CD4-positive, alpha-beta T cell treated with Interleukin-2 at 100 ng/mL for 4 hours (primary cell): ENCODE measurements around the gene CCR3.
A peak's percentile ranks its signal among the peaks of the same experiment; 100 is the strongest.

Experiments used
- DNase-seq: peaks from one replicate; pipeline ENCODE4 v3.0.0-alpha.2; 2020; ENCODE audit warnings: low spot score

CCR3 gene

DNA sequence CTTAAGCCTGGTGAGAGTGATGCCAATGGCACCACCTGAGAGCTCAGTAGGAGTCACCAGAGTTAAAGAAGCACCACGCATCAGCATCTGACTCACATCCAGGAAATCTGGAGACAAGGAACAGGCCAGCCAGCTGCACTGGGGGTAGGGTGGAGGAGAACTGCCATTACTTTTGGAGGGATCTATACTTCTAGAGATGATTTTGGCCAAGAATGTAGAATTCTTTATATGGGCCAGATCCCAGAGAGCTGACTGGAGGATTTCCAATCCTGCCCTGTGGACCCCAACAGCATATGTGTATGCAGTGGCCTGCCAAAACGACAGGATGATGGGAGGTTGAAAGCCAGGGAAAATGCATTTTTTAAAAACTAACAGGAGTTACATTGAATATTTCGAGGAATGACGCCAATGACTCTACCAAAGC, 29.8 kb downstream of the CCR3 start:
- DNase-seq = no peak

DNA sequence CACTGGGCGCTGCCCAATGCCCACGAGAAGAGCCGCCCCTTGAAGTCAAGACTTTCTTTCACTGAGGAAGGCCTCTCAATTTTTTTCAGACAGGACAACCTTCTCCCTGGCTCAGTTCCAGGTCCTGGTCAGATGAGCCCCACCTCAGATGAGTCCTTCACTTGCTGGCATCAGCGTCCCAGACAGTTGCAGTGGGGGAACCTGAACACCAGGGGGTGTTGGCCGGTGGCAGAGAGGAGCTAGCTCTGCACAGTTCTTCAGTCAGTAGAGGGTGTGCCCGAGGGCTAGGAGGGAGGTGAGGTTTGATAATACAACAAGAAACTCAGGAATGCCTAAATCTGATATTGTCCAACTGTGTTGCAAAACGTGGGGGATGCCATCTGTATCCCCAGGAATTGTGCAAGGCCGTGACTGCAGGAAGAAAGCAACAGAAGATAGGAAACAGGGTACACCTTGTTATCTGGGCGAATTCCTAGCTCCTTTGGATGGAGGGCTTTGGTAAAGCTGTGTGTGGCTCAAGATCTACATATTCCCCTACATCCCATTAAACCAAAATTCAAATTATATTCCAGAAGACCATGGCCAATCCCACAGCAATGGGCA, 34.3 kb downstream of the CCR3 start:
- peak; percentile 87 for DNase-seq

DNA sequence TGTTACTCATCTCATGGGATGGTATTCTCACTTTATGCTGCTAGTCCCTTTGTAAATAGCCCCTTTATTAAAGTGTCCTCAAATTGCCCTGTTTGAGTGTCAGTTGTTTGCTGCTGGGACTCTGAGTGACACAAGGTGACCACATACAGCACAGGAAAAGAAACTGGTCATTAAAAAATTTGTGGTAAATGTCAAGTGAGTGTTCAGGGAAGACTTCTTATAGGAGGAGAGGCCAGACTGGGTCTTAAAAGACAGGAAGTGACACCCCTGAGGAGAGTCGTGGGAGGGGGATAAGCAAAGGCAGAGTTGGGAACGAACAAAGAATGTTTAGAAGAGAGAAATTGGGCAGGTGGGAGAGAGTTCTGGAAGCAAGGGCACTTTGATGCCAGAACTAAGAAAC, 35.2 kb downstream of the CCR3 start:
- no peak for DNase-seq

DNA sequence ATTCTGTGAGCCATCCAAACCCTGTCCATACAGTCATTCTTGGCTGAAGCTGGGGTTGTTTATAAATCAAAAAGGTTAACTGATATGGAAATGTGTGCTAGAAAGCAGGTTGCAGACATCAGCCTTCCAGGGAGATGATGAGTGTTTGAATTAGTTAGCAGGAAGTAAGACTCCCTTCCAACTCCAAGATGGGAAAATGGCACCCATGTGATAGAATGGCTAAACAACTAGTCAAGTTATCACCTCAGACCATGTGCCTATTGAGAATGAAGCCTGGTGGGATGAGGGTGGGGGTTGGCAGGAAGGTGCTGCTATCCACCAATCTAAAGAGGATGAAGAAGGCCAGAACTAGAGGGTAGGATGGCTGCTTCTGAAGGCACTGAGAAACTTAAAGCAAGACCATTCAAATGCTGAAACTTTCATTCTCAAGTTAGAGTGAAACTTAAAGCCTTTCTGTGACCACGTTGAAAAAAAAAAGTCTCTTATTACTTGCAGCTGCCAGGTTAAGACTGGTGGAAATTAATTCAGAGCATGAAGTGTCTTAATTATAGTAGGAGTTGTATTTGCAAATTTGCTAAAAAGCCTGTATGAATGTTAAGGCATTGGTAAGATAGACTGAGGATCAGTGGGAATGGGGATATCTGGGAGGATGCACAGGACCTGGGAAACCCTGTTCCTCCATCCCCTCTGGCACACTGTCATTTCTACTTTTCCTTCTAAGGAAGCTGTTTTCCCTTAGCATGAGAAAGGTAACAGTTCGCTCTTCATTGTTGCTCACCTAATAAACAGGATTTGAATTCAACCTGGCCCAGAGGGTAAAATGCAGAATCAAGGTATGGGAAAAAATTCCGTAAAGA, 36.8 kb downstream of the CCR3 start:
- no peak for DNase-seq

DNA sequence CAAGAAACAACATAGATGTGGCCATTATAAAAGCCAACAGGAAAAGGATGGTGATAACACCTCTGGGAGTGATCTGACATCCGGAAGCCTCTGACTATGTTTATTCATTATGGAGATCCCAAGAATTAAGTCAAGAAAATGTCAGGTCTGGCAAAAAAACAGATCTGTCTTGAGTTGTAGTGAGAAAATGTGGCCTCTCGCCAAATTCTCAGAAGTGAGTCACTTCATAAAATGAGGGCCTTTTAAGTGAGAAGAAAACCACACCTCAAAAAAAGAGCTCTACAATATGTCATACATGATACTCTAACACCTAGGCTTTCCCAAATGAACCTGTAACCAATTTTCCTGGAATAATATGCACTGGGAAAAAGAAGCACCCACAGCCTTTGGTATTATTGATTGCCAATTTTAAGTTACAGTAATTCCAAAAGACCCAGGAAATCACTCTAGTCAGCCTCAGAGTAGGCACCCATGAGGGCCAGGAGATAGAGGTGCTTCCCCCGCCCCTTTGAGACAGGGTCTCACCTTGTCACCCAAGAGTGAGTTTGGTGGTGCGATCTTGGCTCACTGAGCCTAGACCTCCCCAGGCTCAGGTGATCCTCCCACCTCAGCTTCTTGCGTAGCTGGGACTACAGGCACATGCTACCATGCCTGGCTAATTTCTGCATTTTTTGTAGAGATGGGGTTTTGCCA, 38.0 kb downstream of the CCR3 start:
- DNase-seq = peak; percentile 88

DNA sequence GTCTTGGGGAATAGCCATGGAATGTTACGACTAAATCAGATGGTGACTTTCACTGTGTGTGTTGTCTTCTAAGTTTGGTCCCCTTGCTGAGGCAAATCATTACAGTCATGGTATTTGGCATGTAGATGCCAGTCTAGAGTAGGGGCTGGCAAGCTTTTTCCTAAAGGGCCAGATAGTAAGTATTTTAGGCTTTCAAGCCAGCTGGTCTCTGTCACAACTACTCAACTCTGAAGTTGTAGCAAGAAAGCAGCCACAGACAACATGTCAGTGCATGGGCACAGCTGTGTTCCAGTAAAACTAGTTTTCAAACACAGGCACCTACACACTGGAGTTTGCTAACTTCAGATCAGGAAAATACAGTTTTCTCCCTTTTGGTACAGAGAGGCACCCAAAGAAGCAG, 39.3 kb downstream of the CCR3 start:
- DNase-seq = no peak

DNA sequence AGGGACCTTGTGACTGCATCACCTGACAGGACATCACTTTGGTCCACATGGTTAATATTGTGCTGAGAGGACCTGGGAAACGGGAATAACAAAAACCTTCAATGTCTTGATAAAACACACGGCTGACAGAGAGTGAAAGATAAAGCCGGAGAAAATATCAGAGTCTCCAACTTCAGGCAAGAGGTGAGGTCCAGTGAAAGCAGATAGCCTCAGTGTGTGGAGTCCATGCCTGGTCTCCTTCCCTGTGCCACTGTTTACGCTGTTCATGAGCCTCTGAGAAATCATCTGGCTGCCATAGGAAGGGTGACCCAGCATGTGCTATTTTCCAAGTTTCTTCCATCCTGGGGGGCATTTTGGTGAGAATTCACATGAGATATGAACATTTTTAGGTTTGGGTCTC, 39.8 kb downstream of the CCR3 start:
- no peak for DNase-seq

DNA sequence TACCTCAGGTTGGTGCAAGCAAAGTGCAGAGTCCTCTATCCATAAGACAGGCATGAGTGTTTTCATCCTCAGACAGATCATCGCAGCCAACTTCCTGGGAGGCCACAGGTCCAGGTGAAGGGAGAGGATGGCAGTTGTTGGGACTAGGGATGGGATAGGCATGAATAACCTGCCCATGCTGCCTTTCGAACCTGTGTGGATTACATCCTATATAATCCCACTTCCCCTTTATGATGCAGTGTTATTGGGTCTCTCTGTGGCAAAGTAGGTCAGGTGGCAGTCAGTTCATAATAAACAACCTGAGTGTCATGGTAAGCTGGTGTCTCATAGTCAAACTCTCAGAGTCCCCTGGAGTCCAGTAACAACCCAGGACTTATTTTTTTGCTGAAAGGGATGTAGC, 40.4 kb downstream of the CCR3 start:
- no peak for DNase-seq

DNA sequence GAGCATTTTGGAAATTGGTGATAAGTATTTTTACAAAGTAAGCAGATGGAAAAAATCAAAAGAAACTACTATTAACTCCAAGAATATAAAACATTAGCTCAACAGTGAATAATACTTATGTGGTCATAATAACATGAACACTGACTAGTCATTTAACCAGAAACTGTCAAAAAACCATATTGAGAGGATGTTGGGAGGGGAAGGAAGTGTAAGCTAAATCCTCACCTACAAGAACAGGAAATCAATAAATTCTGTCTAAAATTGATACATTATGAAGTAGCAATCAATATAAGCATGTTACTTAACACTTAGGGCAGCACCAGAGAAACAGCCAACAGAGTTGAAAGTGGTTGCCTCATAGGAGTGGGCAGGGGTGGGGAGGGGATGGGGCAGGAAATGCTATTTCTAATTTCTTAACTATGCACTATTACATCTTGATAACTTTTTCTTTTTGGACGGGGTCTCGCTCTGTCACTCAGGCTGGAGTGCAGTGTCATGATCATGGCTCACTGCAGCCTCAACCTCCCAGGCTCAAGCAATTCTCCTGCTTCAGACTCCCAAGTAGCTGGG, 41.7 kb downstream of the CCR3 start:
- peak; percentile 60 for DNase-seq

DNA sequence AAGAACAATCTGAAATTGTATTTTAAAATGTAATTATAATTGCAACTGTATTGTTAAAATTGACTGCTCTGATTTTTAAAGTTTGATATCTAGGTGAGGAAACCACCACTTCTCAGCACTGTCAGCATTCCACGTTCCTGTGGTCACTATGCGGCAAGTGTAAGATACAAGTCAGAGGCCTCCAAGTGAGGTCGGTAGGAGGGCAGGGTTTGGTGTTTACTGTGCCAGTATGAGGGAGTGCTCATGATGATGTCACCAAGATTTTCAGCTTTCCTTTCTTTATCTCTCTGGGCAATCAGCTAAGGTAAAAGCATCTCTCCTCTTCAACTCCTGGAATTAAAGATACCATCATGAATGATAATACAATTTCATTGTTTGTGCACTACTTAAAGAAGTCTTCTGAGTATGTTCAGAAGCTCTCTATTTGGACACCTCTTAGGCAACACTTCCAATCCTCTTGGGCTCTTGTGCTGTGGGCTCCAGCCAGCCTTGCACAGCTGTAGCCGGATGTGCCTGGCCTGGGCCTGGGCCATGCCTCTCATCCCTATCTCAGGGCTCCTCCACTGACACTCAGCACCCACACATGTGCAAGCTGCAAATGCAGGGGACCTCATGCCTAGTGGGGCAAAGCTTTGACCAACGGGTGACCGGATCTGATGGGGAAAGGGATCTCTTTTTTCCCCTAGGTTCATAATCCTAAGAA, 42.9 kb downstream of the CCR3 start:
- DNase-seq = peak; percentile 79

DNA sequence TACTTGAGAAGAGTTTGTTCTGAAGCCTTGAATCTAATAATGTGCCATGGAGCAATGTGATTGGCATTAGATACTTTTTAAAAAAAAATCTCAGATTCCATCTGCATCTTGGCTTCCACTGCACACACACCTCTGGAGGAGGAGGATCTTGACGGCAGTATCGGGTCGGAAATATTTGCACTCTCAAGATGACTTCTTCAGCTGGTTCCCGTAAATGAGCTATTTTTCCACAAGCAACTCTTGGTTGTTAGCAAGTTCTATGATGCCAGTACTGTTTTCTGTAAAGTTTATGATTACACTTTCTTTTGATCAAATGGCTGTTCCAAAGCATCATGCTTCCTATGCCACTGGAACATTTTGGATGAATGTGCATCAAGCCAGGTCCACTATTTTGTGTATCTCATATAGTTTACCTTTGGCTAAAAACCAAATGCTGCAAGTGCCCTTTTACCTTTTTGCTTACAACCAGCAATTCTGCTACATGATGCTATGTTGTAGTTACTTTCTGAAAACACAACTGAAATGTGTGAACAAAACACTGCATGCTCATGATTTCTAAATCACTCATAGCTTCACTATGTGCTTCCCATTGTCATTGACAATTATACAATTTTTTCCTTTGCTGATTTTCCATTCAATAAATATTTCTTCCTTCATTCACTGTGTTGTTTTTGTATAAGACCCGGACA, 43.8 kb downstream of the CCR3 start:
- no peak for DNase-seq

DNA sequence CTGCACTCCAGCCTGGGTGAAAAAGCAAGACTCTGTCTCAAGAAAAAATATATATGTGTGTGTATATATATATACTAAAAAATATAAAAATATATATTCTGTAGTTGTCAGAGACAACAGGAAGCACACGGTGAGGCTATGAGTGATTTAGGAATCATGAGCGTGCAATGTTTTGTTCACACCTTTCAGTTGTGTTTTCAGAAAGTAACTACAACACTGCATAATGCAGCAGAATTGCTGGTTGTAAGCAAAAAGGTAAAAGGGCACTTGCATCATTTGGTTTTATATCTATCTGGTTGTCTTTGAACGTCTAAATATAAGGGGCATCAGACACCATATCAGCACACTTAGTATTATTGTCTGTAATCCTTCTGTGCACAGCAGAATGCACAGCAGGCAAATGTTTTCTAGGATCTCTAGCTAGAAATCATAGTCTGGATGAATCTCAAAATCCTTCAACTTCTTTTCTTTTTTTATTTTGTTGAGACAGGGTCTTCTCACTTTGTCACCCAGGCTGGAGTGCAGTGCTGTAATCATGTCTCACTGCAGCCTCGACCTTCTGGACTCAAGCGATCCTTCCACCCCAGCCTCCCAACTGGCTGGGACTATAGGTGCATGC, 44.8 kb downstream of the CCR3 start:
- DNase-seq = peak; percentile 30

DNA sequence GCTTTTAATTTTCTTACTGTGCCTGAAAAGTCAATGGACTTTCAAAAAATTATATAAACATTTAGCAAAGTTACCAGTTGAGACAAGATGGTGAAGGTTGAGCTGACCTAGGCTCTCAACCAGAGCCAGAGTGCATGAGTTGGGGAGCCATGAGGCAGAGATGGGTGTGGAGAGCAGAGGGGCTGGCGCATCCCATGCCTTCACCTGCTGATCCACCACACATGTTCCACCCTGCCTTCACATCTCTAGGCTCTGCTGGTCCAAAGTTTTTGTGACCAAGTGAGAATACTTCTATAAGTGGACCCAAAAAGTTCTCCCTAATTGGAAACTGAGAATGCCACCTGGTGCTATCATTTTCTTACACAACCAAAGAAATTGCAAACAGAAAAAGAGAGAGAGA, 47.3 kb downstream of the CCR3 start:
- DNase-seq = no peak

DNA sequence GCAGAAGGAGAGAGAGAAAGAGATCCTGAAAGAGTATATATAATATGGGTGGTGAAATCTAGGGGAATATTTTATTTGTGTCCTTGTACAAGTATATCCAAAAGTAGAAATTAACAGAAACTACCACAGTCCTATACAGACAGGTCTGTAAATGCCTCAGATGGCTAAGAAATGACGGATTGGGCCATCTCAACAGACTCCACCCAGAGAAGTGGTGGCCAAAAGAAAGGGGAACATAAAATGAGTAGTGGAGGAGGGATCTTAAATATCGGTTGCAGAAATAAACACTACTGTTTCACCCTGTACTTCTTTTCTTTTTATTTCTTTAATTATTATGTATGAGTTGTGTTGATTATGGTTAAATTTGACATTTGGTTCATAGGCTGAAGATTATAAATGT, 47.7 kb downstream of the CCR3 start:
- DNase-seq = no peak

DNA sequence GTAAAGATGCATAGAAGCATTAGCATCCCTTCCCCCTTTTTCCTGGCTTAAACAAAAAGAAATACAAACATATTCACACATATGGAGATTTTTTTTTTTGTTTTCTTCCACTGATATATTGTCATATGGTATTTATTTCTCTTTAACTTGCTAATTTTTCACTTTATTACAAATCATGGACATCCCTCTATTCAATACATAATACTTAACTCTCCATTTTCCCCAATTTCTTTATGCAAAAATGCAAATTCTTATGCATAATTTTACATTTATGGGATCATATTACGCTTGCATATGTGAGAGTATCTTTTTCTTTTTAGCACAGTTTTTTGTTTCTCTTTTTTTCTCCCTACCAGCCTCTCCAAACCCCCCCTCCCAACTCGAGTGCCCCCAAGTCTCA, 48.8 kb downstream of the CCR3 start:
- DNase-seq = no peak

DNA sequence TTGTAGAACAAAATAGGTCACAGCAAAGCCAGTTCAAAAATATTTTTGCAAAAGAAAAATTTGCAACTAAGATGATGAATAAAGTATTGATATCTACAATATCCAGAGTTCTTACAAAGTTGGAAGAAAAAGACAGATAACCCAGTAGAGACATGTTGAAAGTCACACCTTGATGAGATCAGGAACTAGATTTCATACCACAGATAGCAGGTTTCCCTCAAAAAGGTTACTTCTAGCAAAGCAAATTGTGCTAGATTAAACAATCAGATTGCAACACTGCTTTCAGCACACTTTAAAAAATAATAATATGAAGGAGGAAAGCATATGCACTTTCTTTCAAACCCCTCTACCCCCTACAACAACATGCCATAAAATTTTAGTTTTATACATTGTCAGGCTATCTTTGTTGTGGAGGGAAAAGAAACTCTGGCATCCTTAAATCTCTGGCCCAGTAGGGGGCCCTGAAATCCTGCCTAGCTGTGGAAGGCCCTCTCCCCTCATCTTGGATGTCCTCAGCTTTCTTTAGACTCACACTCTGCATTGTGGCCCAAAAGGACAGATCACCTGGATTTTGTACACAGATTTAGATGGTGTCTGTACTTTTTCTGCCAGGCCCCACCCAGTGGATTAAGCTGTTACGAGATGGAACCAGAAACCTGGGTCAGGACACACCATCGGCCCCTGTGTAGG, 50.9 kb downstream of the CCR3 start:
- DNase-seq = no peak

DNA sequence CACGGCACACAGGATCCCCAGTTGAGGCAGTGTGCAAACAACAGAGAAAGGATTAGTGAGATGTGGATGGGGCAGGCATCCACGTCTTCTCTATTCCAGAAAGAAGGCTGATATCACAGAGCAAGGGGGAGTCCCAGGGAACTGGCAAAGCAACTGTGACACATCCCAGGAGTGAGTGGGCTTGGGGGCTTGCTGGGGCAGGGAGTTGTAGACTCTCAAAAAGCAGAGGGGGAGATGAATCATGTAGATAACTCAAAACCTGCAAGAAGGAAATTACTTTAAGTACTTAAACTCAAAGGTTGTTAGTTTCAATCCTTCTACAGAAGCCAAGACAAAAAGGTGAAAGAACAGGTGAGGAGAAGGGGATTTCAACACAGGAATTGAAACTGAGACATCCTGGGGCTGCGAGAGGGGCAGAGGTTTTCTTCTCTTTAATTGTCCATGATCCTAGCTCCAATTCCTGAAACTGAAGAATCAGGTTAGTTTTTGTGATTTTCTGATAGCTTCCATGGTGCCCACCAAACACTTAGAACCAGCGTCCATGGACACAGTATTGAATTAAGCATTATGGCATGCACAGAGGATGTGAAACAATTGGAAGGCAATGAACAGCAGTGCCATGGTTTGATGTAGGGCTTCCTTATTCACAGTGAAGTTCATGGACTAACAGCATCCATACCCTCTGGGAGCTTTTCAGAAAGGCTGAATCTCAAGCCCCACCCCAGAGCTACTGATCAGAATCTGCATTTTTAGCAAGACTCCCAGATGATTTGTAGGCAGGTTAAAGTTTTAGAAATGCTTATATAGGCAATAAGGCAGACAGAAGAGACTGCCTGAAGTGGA, 52.0 kb downstream of the CCR3 start:
- DNase-seq = no peak

DNA sequence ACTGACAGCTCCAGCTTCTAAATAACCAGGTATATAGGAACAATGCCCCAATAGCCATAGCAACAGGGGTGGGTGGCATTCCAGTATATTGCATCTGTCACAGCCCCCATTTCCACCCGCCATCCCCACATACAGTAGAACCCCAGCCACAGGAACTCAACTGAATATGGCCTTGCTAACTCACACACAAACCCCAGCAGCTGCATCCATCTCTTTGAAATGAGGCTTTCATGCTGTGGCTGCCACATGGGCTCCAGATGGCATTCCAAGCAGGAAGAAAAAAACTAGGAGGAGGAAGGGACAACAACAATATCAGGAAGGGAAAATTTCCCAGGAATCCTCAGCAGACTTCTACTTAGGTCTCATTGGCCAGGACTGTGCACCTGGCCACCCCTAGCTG, 54.6 kb downstream of the CCR3 start:
- DNase-seq = no peak

DNA sequence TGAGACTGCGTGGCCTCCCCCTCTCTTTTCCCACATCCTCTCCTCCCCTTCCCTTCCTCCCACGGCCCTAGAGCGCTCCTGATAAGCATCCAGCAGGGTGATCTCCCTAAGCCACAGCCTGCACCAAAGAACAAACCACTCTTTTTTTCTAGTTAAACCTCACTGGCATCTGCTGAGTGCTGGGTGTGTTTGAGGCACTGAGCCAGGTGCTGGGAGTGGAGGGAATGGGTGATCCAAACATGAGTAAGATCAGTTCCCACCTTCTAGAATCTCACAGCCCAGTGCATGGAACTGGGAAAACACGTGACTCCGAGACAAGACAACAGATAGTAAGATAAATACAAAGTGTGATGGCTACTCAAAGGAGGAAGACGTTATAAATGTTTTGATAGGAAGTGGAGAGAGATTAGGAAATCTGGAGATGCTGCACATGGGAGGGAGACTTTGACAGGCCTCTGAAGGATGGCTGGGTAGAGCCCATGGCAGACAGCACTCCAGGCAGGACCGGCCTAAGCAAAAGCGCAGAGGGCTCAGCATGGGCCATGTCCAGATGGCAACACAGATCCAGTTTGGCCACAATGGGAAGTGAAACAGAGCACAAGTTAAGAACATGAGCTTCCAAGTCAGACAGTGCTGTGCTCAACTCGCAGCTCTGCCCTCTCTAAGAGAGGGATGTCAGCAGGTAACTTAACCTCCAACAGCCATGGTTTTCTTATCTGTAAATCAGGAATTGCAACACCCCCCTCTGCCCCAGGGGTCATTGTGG, 55.6 kb downstream of the CCR3 start:
- no peak for DNase-seq
